Liver (tissue), 9 donors: ENCODE results near the gene CTDSP2. TPM values are rescaled to one million over a fixed set of nuclear protein-coding genes. Genes with fewer than 3 reads are reported as not detected.

Experiments
- DNase-seq: peaks from one replicate; pipeline ENCODE4 v3.0.0-alpha.2; 2017; ENCODE audit warnings: low spot score
- H3K27ac ChIP-seq, 2 donors: one replicate each; pipeline ENCODE4 v1.7.0; 2013; ENCODE audit warnings: inconsistent platforms in 2 of 2, low read length in 2 of 2, control low read depth in 1 of 2, low read depth in 1 of 2, mild to moderate bottlenecking in 1 of 2
- H3K27me3 ChIP-seq, 4 donors: one replicate each; pipeline versions ENCODE4 v1.6.1 to v1.7.0; 2013; ENCODE audit warnings: low read length in 3 of 4, inconsistent platforms in 1 of 4, mild to moderate bottlenecking in 1 of 4, moderate library complexity in 1 of 4; ENCODE audit not compliant: control insufficient read depth in 4 of 4, insufficient read depth in 4 of 4
- H3K36me3 ChIP-seq, 4 donors: one replicate each; pipeline versions ENCODE4 v1.6.1 to v1.7.0; 2013; ENCODE audit warnings: low read length in 3 of 4, mild to moderate bottlenecking in 3 of 4, low read depth in 1 of 4, moderate library complexity in 1 of 4; ENCODE audit not compliant: control insufficient read depth in 4 of 4, insufficient read depth in 3 of 4
- H3K4me1 ChIP-seq, 4 donors: one replicate each; pipeline versions ENCODE4 v1.6.1 to v1.7.0; 2013; ENCODE audit warnings: low read length in 3 of 4, mild to moderate bottlenecking in 3 of 4, moderate library complexity in 1 of 4; ENCODE audit not compliant: control insufficient read depth in 4 of 4, insufficient read depth in 4 of 4
- H3K4me3 ChIP-seq, 3 donors: one replicate each; pipeline versions ENCODE4 v1.6.1 to v1.7.0; 2013; ENCODE audit warnings: low read length in 3 of 3, control low read depth in 1 of 3, low read depth in 1 of 3, mild to moderate bottlenecking in 1 of 3
- H3K9ac ChIP-seq, 2 donors: one replicate each; pipeline ENCODE4 v1.7.0; 2013; ENCODE audit warnings: low read length in 2 of 2, mild to moderate bottlenecking in 2 of 2, moderate library complexity in 2 of 2, control low read depth in 1 of 2, low read depth in 1 of 2
- H3K9me3 ChIP-seq, 4 donors: one replicate each; pipeline versions ENCODE4 v1.6.1 to v1.7.0; 2013; ENCODE audit warnings: low read length in 3 of 4; ENCODE audit not compliant: control insufficient read depth in 4 of 4
- ATF3 ChIP-seq: IDR thresholded peaks from 2 replicates; pipeline ENCODE4 v1.6.1; 2016; ENCODE audit warnings: antibody characterized with exemption
- CTCF ChIP-seq: fragments of 150-350 bp; IDR thresholded peaks from 2 replicates; pipeline ENCODE4 v1.5.1; 2017; ENCODE audit warnings: improper control_type of control experiment, low read depth, low read length; ENCODE audit not compliant: missing input control
- EGR1 ChIP-seq, 2 donors: IDR thresholded peaks; 2 replicates each; pipeline ENCODE4 v1.6.1; 2016 to 2018; ENCODE audit warnings: antibody characterized with exemption in 2 of 2, low read depth in 2 of 2
- FOXA1 ChIP-seq: IDR thresholded peaks from 2 replicates; pipeline ENCODE4 v1.6.1; 2016; ENCODE audit warnings: antibody characterized with exemption
- FOXA2 ChIP-seq: IDR thresholded peaks from 2 replicates; pipeline ENCODE4 v1.6.1; 2016; ENCODE audit warnings: antibody characterized with exemption
- GABPA ChIP-seq, 2 donors: IDR thresholded peaks in 1 of 2; conservative IDR thresholded peaks in 1 of 2; 2 replicates each; pipeline ENCODE4 v1.6.1; 2016; ENCODE audit warnings: antibody characterized with exemption in 2 of 2, mild to moderate bottlenecking in 1 of 2, moderate library complexity in 1 of 2
- HNF4A ChIP-seq, 2 donors: conservative IDR thresholded peaks; 2 replicates each; pipeline ENCODE4 v1.6.1; 2016; ENCODE audit warnings: antibody characterized with exemption in 2 of 2, mild to moderate bottlenecking in 2 of 2
- HNF4G ChIP-seq: IDR thresholded peaks from 2 replicates; pipeline ENCODE4 v1.6.1; 2016; ENCODE audit warnings: antibody characterized with exemption
- JUND ChIP-seq, 2 donors: IDR thresholded peaks; 2 replicates each; pipeline ENCODE4 v1.6.1; 2016; ENCODE audit warnings: antibody characterized with exemption in 2 of 2
- MAX ChIP-seq: IDR thresholded peaks from 2 replicates; pipeline ENCODE4 v1.6.1; 2016; ENCODE audit warnings: antibody characterized with exemption
- NR2F2 ChIP-seq: IDR thresholded peaks from 2 replicates; pipeline ENCODE4 v1.6.1; 2016; ENCODE audit warnings: antibody characterized with exemption
- RAD21 ChIP-seq, 2 donors: IDR thresholded peaks; 2 replicates each; pipeline ENCODE4 v1.6.1; 2016; ENCODE audit warnings: antibody characterized with exemption in 2 of 2, mild to moderate bottlenecking in 2 of 2
- REST ChIP-seq: IDR thresholded peaks from 2 replicates; pipeline ENCODE4 v1.6.1; 2016; ENCODE audit warnings: antibody characterized with exemption, mild to moderate bottlenecking
- RXRA ChIP-seq, 2 donors: IDR thresholded peaks; 2 replicates each; pipeline ENCODE4 v1.6.1; 2017 to 2018; ENCODE audit warnings: antibody characterized with exemption in 2 of 2, mild to moderate bottlenecking in 1 of 2
- SP1 ChIP-seq: IDR thresholded peaks from 2 replicates; pipeline ENCODE4 v1.6.1; 2018; ENCODE audit warnings: antibody characterized with exemption, mild to moderate bottlenecking
- TAF1 ChIP-seq: conservative IDR thresholded peaks from 2 replicates; pipeline ENCODE4 v1.6.1; 2016; ENCODE audit warnings: antibody characterized with exemption, mild to moderate bottlenecking
- YY1 ChIP-seq: IDR thresholded peaks from 2 replicates; pipeline ENCODE4 v1.6.1; 2016; ENCODE audit warnings: antibody characterized with exemption, mild to moderate bottlenecking
- ZBTB33 ChIP-seq: IDR thresholded peaks from 2 replicates; pipeline ENCODE4 v1.6.1; 2016; ENCODE audit warnings: antibody characterized with exemption
- WGBS: extraction: QIAGEN DNeasy Blood & Tissue Kit; methylation state at CpG from one replicate; pipeline ENCODE4 v1.1.7; 2013; 5-methylcytosine and 5-hydroxymethylcytosine counted together
- polyA plus RNA-seq, 2 donors: library from polyadenylated mRNA; stranded (reverse) in 1 of 2; unstranded in 1 of 2; fragments of 200-250 nt in 1 of 2; fragments of >200 nt in 1 of 2; fragmentation: Nextera tagmentation in 1 of 2; extraction: Ambion mirVana in 1 of 2; gene quantifications; one replicate each; pipeline versions ENCODE4 v1.2.1 to v1.2.3, GENCODE V29; 2013 to 2015
- total RNA-seq, 2 donors: library from RNA; depleted of rRNA; stranded (reverse); fragments of >200 nt; gene quantifications; one replicate each; pipeline ENCODE4 v1.2.3, GENCODE V29; 2014
- donor health status: healthy.
- donor health status: healthy.
- donor health status: healthy.
- donor health status: healthy.
- donor health status: healthy.

Gene CTDSP2
- total and polyA plus RNA-seq, 4 donors, result 20.1 to 60.9 (median 43.7) TPM

GRCh38 chr12:57783861-57784260 is 62.7 kb downstream of the CTDSP2 start:
- TF ChIP-seq JUND (IDR thresholded peaks at IDR 0.05), result no peak
- no peak for TF ChIP-seq NR2F2
- TF ChIP-seq RAD21 (IDR thresholded peaks at IDR 0.05), result no peak
- no peak for TF ChIP-seq TAF1
- TF ChIP-seq SP1, result no peak
- no peak for TF ChIP-seq HNF4A (conservative IDR thresholded peaks at IDR 0.05)
- TF ChIP-seq REST, result no peak
- TF ChIP-seq HNF4G, result no peak
- no peak for TF ChIP-seq RXRA (IDR thresholded peaks at IDR 0.05)
- no peak for TF ChIP-seq FOXA2
- TF ChIP-seq EGR1 (IDR thresholded peaks at IDR 0.05; ENCODE audit: low read depth in 2 of 2), result no peak
- no peak for TF ChIP-seq CTCF
- TF ChIP-seq ATF3, result no peak
- TF ChIP-seq FOXA1, result no peak
- TF ChIP-seq YY1, result no peak
- no peak for TF ChIP-seq MAX
- no peak for TF ChIP-seq ZBTB33
- TF ChIP-seq GABPA (IDR thresholded peaks at IDR 0.05 in 1 of 2, conservative IDR thresholded peaks at IDR 0.05 in 1 of 2), result no peak
- Histone ChIP-seq H3K27ac (no peak overlapping the region), H3K27me3 (no peaks in the 10 kb centered on the region), H3K9me3 (no peaks in the 10 kb centered on the region), H3K36me3 (peaks cover 10 to 27% (median 18%) of the 10 kb centered on the region in 4 donors), H3K9ac (no peak overlapping the region), H3K4me1 (peaks cover 0 to 19% (median 15%) of the 10 kb centered on the region in 4 donors), H3K4me3 (no peak overlapping the region)
- no peak for DNase-seq
- WGBS, result 95% methylated on average over 11 of the region's 11 CpGs
